SU-DHL-6 (cell line): ENCODE measurements around the gene KLF3.

Experiments used
- H2AFZ ChIP-seq: fragments of 200-600 bp; sonication (generic); 2 replicates; pipeline ENCODE4 v1.6.1; 2014; ENCODE audit warnings: low read depth, mild to moderate bottlenecking, moderate library complexity, mixed read lengths, antibody characterized with exemption, low read length; ENCODE audit not compliant: severe bottlenecking
- H3F3A ChIP-seq: fragments of 200-600 bp; shearing (Covaris generic); 2 replicates; pipeline ENCODE4 v1.6.0; 2016; ENCODE audit warnings: antibody characterized with exemption, mild to moderate bottlenecking; ENCODE audit not compliant: insufficient read depth
- H3K27ac ChIP-seq: fragments of 200-600 bp; sonication (generic); 2 replicates; pipeline ENCODE4 v1.5.1; 2016; ENCODE audit warnings: low read depth, mild to moderate bottlenecking, low read length, moderate library complexity, mixed read lengths
- H3K27me3 ChIP-seq: fragments of 200-600 bp; sonication (generic), shearing (Covaris generic); 2 replicates; pipeline ENCODE4 v1.6.0; 2014; ENCODE audit warnings: mild to moderate bottlenecking, low read length
- H3K36me3 ChIP-seq: fragments of 200-600 bp; sonication (generic); 2 replicates; pipeline ENCODE4 v1.6.1; 2014; ENCODE audit warnings: mild to moderate bottlenecking, low read length, mixed read lengths
- H3K4me2 ChIP-seq: fragments of 300-600, 200-600 bp; shearing (Covaris generic), sonication (generic); 2 replicates; pipeline ENCODE4 v1.6.0; 2014; ENCODE audit warnings: low read length, low read depth, mild to moderate bottlenecking; ENCODE audit not compliant: poor library complexity, severe bottlenecking
- H3K4me3 ChIP-seq: fragments of 200-600 bp; sonication (generic); 2 replicates; pipeline ENCODE4 v1.5.1; 2014; ENCODE audit warnings: antibody characterized with exemption, low read length, mild to moderate bottlenecking, mixed read lengths; ENCODE audit not compliant: insufficient read depth, poor library complexity, severe bottlenecking
- H3K79me2 ChIP-seq: fragments of 200-600 bp; sonication (generic); 2 replicates; pipeline ENCODE4 v1.6.1; 2014; ENCODE audit warnings: mild to moderate bottlenecking, low read length, moderate library complexity; ENCODE audit not compliant: insufficient read depth
- H3K9ac ChIP-seq: fragments of 200-600 bp; sonication (generic); 2 replicates; pipeline ENCODE4 v1.7.0; 2014; ENCODE audit warnings: mild to moderate bottlenecking, low read length
- H3K9me2 ChIP-seq: fragments of 200-600 bp; sonication (generic); replicated peaks from 2 replicates; pipeline ENCODE4 v1.6.1; 2014; ENCODE audit warnings: low read length; ENCODE audit not compliant: insufficient read depth
- H3K9me3 ChIP-seq: fragments of 200-600 bp; sonication (generic); 2 replicates; pipeline ENCODE4 v1.6.1; 2014; ENCODE audit warnings: low read length, mixed read lengths; ENCODE audit not compliant: insufficient read depth
- H4K20me1 ChIP-seq: fragments of 200-600 bp; sonication (generic); 2 replicates; pipeline ENCODE4 v1.6.1; 2014; ENCODE audit warnings: low read depth, mild to moderate bottlenecking, antibody characterized with exemption, low read length, moderate library complexity, mixed read lengths
- EZH2phosphoT487 ChIP-seq: fragments of 200-600 bp; sonication (generic), shearing (Covaris generic); conservative IDR thresholded peaks from 2 replicates; pipeline ENCODE4 v1.6.1; 2018; ENCODE audit warnings: mild to moderate bottlenecking, antibody characterized with exemption, low read length, moderate library complexity, mixed read lengths
- TF ChIP-seq, protein P1 (sequence below): fragments of 200-600 bp; sonication (generic); IDR thresholded peaks from one replicate; pipeline ENCODE4 v1.5.1; 2017; ENCODE audit warnings: antibody characterized with exemption, mild to moderate bottlenecking, low read length, moderate library complexity; ENCODE audit not compliant: insufficient read depth, poor library complexity, severe bottlenecking

The KLF3 gene

GRCh38 chr4:38738940-38739803 is 75.2 kb downstream of the KLF3 start:
- no peaks in the 10 kb centered on the region for H3K79me2 ChIP-seq
- no peak overlapping the region for H3K27ac ChIP-seq
- no peaks in the 10 kb centered on the region for H3K9me2 ChIP-seq
- no peak overlapping the region for H3K4me3 ChIP-seq
- no peaks in the 10 kb centered on the region for H4K20me1 ChIP-seq
- H2AFZ ChIP-seq = no peak overlapping the region
- H3K27me3 ChIP-seq = no peaks in the 10 kb centered on the region
- H3K9me3 ChIP-seq = no peaks in the 10 kb centered on the region
- H3K36me3 ChIP-seq = no peaks in the 10 kb centered on the region
- no peak overlapping the region for H3K4me2 ChIP-seq
- TF ChIP-seq, protein P1, sequence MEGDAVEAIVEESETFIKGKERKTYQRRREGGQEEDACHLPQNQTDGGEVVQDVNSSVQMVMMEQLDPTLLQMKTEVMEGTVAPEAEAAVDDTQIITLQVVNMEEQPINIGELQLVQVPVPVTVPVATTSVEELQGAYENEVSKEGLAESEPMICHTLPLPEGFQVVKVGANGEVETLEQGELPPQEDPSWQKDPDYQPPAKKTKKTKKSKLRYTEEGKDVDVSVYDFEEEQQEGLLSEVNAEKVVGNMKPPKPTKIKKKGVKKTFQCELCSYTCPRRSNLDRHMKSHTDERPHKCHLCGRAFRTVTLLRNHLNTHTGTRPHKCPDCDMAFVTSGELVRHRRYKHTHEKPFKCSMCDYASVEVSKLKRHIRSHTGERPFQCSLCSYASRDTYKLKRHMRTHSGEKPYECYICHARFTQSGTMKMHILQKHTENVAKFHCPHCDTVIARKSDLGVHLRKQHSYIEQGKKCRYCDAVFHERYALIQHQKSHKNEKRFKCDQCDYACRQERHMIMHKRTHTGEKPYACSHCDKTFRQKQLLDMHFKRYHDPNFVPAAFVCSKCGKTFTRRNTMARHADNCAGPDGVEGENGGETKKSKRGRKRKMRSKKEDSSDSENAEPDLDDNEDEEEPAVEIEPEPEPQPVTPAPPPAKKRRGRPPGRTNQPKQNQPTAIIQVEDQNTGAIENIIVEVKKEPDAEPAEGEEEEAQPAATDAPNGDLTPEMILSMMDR = no peak
- no peak for TF ChIP-seq EZH2phosphoT487
- H3K9ac ChIP-seq = no peak overlapping the region
- H3F3A ChIP-seq = no peaks in the 10 kb centered on the region

DNA sequence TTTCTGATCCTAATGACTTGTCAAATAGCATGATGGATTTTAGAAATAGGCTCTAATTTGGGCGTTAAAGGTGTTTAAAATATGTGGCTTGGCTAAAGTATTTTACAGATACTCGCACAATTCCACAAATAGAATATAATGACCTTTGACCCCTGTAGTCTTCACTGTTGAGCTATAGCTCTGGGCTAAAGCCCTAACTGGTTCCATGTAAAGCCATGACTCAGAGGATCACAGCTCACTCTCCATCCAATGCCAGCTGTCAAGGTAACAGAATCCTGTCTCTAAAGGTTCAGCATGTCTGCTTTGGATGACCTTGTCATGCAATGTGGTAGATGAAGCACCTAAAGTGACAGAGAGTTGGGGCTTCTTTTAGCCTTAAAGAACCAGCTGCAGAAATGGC is 76.3 kb downstream of the KLF3 start:
- H3K4me2 ChIP-seq = no peak overlapping the region
- H3K4me3 ChIP-seq = no peak overlapping the region
- H3F3A ChIP-seq = no peaks in the 10 kb centered on the region
- H3K9ac ChIP-seq = no peak overlapping the region
- H3K36me3 ChIP-seq = no peaks in the 10 kb centered on the region
- no peaks in the 10 kb centered on the region for H3K79me2 ChIP-seq
- TF ChIP-seq, protein P1 = no peak
- TF ChIP-seq EZH2phosphoT487 = no peak
- H3K27ac ChIP-seq = no peak overlapping the region
- H3K9me3 ChIP-seq = no peaks in the 10 kb centered on the region
- H3K27me3 ChIP-seq = no peaks in the 10 kb centered on the region
- no peaks in the 10 kb centered on the region for H3K9me2 ChIP-seq
- H4K20me1 ChIP-seq = no peaks in the 10 kb centered on the region
- no peak overlapping the region for H2AFZ ChIP-seq

DNA sequence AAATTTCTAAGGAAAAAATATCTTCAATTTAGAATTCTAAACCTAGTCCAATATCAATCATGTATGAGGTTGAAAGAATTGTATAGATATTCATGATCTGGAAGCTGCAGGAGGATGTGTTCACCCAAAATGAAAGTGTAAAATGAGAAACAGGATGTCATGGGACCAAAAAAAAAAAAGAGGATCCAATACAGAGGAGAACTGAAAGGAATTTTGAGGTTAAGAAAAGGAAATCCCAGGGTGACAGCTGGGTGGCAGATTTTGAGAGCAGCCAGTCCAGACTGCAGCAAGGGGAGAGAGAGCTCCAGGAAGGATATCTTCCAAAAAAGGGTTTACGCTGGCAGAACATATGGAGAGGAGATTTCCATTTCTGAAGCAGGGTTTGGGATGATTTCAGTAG is 79.9 kb downstream of the KLF3 start:
- Histone ChIP-seq H2AFZ (no peak overlapping the region), H4K20me1 (no peaks in the 10 kb centered on the region), H3K9me2 (no peaks in the 10 kb centered on the region), H3K4me2 (no peak overlapping the region), H3F3A (no peaks in the 10 kb centered on the region), H3K27me3 (no peaks in the 10 kb centered on the region), H3K9ac (no peak overlapping the region), H3K4me3 (no peak overlapping the region), H3K27ac (no peak overlapping the region), H3K9me3 (peaks cover 20% of the 10 kb centered on the region; the same call in 1 of the 2 replicates), H3K79me2 (no peaks in the 10 kb centered on the region), H3K36me3 (no peaks in the 10 kb centered on the region)
- no peak for TF ChIP-seq EZH2phosphoT487
- TF ChIP-seq, protein P1 = no peak
